HG02943 (cell line): ENCODE data around the gene KLHL17.

Source experiments
- ATAC-seq: cut with Tn5 transposase; IDR thresholded peaks from one replicate; pipeline ENCODE4 v1.9.1; 2021; ENCODE audit warnings: mild to moderate bottlenecking, low read depth, moderate library complexity; ENCODE audit not compliant: unreplicated experiment

The KLHL17 gene

GRCh38 chr1:921011-921837, 39.2 kb upstream of the KLHL17 start:
- ATAC-seq: no peak

- ATAC-seq: no peak
Observed at GRCh38 chr1:923131-923990, 37.0 kb upstream of the KLHL17 start, which contains the start of gene SAMD11. SAMD11 (plus strand) TSS chr1:923923; CDS start chr1:924432, 509 bp downstream.

GRCh38 chr1:923991-924655, 36.3 kb upstream of the KLHL17 start:
- no peak for ATAC-seq

- ATAC-seq: no peak
Observed at GRCh38 chr1:924656-925560, 35.5 kb upstream of the KLHL17 start.

GRCh38 chr1:925561-926421, 34.6 kb upstream of the KLHL17 start:
- no peak for ATAC-seq

- no peak for ATAC-seq
Observed at GRCh38 chr1:927234-927633, 33.1 kb upstream of the KLHL17 start.

GRCh38 chr1:927748-928147, 32.6 kb upstream of the KLHL17 start:
- no peak for ATAC-seq

- ATAC-seq: no peak
Observed at GRCh38 chr1:928825-929661, 31.3 kb upstream of the KLHL17 start.

GRCh38 chr1:929712-930632, 30.4 kb upstream of the KLHL17 start:
- ATAC-seq: no peak

- no peak for ATAC-seq
Observed at GRCh38 chr1:930633-931138, 29.7 kb upstream of the KLHL17 start.

- no peak for ATAC-seq
Observed at GRCh38 chr1:931380-932172, 28.8 kb upstream of the KLHL17 start.

GRCh38 chr1:932173-932510, 28.2 kb upstream of the KLHL17 start:
- ATAC-seq: no peak

- ATAC-seq: no peak
Observed at GRCh38 chr1:932776-933602, 27.4 kb upstream of the KLHL17 start.

- no peak for ATAC-seq
Observed at GRCh38 chr1:933603-933940, 26.8 kb upstream of the KLHL17 start.

- no peak for ATAC-seq
Observed at GRCh38 chr1:934991-935750, 25.2 kb upstream of the KLHL17 start.
